EH (cell line): ENCODE measurements around the gene AIG1.
"Not testable (repeated sequence)": the region's sequence is repeated elsewhere in the genome, so short reads cannot be mapped to it uniquely, and the experiment has no call there.

Source experiments
- DNase-seq: peaks from one replicate; pipeline ENCODE4 v3.0.0-alpha.2; 2015; ENCODE audit warnings: low read depth

AIG1 gene

DNA sequence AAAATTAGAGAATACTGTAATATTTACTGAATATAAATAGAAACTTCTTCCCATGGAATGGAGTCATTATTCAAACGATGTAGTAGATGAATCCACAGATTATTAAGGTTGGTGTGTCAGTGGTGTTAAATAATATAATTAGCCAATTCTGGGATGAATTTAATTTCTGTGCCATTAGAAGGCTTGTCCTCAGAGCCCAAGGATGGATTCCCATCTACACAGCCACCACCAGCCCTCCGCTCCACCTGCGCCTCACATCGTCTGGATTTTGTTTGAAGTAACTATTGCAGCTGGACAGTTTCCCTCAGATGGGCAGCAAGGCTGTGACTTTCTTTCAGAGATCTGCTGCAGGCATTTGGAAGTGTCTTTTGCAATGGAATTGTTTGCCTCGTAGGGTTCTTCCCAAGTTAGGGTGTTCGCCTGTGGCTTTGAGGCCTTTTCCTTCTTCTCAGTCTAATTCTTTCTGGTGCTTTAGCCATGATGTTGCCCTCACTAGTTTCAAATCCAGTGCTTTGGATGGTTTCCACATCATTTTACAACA is 104.7 kb downstream of the AIG1 start:
- no peak for DNase-seq

DNA sequence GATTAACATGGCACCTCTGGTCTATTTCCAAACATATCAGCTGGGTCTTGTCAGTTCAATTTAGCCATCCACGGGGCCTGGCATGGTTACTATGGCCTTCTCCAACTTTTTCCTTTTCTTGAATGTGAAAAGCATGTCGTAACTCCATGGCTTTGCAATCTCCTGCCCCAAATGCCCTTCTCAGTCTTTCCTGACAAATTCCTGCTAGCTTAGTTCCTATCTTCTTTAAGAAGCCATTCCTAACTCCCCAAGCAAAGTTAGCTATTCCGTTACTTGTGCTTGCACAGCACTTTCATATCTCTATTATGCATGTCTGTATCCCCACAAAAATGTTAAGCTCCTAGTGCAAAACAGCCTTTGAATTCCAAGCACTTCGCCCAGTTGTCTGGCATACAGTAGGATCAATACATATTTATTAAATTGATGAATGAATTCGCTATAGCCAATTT is 105.6 kb downstream of the AIG1 start:
- no peak for DNase-seq

DNA sequence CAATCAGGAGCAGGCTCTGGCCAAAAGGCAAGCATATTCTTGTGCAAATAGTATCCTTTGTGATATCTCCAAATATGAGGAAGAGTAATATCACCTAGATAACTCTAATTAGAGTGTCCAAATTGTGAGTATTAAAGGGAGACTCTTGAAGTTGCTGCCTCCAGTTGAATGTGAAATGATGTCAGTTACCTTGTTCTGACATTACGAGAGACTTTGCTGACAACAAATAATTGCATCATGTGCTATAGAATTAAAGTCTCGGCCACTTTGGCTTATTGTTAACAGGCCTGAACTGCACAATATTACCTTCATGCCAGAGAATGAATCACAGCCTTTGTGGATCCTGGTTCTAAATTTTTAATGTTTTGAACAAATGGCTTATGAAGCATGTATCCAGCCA is 106.5 kb downstream of the AIG1 start:
- DNase-seq: no peak

DNA sequence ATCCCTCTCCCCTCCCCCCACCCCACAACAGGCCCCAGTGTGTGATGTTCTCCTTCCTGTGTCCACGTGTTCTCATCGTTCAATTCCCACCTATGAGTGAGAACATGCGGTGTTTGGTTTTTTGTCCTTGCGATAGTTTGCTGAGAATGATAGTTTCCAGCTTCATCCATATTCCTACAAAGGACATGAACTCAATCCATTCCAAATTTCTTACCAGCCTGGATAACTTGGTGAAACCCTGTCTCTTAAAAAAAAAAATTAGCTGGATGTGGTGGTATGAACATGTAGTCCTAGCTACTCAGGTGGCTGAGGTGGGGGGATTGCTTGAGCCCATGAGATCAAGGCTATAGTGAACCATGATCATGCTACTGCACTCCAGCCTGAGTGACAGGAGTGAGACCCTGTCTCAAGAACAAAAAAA is 107.7 kb downstream of the AIG1 start:
- DNase-seq: not testable (repeated sequence)

DNA sequence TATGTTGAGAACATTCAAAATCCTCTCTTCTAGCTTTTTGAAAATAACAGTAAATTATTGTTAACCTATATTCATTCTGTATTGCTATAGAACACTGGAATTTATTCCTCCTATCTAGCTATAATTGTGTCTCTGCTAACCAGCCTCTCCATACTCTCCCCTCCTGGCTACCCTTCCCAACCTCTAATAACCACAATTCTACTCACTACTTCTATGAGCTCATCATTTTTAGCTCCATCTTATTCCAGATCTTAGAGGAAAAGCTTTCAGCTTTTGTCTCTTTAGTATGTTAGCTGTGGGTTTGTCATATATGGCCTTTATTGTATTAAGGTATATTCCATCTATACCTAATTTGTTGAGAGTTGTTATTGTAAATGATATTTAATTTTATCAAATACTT is 108.8 kb downstream of the AIG1 start:
- DNase-seq: no peak

DNA sequence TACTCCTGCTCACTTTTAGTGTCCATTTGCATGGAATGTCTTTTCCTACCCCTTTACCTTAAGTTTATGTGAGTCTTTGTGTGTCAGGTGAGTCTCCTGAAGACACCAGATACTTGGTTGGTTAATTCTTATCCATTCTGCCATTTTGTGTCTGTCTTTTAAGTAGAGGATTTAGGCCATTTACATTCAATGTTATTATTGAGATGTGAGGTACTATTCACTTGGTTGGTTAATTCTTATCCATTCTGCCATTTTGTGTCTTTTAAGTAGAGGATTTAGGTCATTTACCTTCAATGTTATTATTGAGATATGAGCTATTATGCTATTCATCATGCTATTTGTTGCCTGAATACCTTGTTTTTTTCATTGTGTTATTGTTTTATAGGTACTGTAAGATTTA is 113.8 kb downstream of the AIG1 start:
- no peak for DNase-seq

DNA sequence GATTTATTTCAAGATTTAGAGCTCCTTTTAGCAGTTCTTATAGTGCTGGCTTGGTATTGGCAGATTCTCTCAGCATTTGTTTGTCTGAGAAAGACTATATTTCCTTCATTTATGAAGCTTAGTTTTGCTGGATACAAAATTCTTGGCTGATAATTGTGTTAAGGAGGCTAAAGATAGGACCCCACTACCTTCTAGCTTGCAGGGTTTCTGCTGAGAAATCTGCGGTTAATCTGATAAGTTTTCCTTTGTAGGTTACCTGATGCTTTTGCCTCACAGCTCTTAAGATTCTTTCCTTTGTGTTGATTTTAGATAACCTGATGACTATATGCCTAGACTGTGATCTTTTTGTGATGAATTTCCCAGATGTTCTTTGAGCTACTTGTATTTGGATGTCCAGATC is 114.3 kb downstream of the AIG1 start:
- DNase-seq: no peak

DNA sequence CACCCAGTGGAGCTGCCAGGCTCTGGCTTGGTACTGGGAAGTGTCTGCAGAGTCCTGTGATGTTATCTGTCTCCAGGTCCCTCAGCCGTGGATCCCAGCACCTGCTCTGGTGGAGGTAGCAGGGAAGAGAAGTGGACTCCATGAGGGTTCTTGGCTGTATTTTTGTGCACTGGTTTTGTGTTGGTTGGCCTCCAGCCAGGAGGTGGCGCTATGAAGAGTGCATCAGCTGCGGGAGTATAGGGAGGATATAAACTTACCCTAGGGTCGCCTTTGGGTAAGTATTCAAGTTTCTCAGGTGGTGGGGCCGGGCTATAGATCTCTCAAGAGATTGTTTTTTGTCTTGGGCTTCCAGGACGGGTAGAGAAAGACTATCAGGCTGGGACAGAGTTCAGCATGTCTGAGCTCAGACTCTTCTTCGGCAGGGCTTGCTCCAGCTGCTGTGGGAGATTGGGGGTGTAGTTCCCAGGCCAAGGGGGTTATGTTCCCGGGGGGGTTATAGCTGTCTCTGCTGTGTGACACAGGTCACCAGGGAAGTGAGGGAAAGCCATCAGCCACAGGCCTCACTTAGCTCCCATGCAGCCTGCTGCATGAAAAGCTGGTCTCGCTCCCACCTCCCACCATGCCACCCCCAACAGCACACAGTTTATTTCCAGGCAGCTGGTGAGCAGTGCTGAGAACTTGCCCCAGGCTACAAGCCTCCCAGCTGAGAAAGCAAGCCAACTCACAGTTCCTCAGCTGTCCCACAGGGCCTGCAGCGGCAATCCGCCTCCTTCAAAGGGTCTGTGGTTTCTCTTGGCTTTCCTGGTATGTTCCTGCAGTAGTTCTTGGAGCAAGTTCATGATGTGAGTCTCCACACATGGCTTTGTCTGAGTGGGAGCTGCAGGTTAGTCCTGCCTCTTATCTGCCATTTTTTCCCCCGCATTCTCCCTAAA is 115.7 kb downstream of the AIG1 start:
- peak; percentile 99 for DNase-seq

DNA sequence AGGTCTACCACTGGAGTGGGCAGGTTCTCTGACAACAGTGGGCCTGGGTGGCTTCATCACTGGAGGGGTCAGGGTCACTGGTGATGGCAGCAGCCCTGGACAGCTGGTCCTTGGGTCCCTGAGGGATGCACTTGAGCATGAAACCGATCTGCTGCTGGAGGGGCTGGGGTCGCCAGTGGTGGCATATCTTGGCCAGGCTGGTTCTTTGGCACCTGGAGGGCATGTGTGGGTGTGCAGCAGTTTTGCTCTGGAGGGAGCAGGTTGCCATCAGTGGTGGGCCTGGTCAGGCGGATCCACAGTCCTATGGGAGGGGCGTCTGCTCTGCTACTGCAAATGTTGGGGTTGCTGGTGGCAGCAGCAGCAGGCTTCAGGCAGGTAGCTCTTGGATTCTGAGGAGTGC is 117.0 kb downstream of the AIG1 start:
- no peak for DNase-seq

DNA sequence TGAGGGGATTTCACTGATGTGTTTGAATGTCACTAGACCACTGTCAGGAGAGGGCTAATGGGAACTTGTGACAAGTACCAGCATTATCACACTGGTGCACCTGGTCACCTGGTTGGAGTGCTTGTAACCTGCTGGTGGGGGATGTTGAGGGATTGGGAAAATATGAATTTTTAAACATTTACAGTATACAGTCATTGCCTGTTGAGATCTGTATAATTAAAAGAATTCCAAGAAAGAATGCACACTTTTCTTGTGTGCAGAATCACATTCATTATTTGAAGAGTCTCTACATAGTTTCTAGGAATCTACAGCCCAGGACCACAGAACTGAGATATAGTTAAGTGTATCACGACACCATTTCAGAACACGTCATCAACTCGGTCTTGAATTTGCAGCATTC is 118.4 kb downstream of the AIG1 start:
- no peak for DNase-seq

DNA sequence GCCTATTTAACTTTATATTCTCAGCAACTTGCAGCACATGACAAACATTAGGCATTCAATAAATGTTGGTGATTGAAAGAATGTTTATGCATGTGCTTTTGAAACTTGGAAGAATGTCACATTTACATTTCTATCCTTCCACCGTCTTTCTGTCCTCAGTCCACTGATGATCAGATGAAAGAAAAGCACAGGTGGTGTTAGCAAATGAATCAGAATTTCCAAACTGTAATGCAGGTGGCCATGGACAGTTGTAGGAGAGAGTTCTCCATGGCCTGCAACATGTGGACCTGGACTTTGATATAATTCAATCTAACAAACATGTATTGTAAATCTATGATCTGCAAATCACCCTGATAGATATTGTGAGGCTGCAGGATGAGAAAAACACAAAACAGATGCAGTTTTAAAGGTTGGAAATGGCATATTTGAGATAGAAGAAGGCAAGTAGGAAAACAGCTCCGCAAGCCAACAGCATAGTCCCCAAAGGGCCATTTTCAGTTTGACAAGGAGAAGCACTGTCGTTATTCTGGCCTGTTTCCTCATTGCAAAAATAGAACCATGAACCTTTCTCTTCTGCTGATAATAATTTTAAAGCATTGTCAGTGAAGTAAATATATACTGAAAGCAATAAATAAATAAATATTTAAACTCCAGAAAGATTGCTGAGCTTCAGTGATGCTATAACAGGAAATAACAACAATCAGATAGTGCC is 119.4 kb downstream of the AIG1 start:
- DNase-seq: no peak

DNA sequence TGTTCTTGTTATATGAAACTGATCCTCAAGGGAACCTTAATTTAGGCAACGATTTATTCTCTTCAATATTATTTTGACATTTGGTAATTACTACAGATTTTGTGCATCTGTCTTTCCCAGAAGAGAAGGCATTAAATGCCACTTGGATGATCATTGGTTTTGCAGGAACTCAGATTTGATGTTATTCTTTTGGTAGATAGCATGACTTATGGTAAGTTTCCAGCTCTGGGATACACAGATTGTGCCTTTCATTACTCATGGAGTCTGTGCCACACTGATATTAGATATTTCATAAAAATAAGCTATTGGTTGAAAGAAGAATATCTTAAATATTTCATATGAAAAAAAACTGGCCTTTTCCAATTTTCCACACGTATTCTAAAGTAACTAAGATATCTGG is 120.1 kb downstream of the AIG1 start:
- peak; percentile 37 for DNase-seq

DNA sequence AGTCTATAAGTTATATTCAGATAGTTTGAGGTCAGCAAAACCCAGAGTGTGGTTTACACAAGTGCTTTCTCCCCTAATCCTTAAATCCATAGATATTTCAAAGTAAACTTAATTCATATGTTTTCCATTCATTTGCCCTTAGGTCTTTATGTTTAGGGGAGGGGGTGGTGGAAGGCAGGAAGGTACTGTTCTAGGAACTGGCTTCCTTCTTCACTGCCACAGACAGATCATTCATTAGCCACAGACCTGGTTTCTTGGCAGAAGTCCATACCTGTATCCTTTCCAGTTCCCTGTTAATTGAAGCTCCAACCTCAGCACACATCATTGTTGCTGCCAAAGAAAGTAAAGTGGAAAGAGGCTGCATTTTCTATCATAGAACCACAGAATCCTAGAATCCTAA is 123.0 kb downstream of the AIG1 start:
- no peak for DNase-seq

DNA sequence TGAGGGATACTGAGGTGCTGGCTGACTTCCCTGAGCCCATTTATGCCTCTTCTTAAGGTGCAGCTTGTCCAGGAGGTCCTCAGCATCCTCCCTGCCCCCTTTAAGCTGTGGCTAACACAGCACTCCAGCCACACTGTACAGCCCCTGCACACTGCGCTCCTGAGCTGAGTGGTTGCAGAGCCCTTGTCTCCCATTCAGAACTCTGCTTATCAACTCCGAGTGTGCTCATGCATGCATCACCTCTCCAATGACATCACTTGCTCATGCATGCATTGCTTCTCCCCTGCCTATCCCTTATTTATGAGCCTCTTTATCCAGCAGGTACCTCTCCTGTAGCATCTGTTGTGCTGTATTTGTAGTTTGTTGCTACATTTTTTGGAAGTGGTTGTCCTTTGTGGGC is 124.6 kb downstream of the AIG1 start:
- no peak for DNase-seq

DNA sequence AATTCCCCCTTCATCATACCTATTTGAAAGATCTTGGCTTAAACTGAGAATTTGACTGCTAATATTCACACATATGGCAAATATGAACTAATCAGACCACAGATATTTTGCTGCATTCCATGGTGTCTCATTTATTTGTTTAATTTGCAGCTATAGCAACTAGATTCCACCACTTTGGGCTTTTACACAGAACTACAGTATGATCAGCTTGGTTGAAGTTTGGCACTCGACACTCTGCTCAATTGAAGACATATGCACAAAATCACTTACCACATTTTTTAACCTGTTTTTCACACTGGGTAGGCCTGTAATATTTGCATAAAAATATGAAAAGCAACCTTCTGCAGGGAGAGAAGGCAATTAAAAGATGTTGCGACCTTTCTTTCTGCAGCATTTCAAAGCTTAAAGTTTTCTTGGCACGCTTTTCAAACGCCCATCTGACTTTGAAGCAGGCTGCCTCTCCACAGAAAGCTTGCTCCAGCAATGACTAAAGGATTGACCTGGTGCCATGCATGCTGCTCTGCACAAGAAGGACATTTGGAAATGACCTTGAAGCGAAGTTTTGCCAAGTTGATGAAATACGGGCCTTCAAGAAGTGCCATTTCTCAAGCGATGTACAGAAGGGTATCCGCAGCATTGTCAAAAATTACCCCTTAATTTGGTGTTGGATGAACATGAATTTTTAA is 126.7 kb downstream of the AIG1 start:
- DNase-seq: peak; percentile 91

DNA sequence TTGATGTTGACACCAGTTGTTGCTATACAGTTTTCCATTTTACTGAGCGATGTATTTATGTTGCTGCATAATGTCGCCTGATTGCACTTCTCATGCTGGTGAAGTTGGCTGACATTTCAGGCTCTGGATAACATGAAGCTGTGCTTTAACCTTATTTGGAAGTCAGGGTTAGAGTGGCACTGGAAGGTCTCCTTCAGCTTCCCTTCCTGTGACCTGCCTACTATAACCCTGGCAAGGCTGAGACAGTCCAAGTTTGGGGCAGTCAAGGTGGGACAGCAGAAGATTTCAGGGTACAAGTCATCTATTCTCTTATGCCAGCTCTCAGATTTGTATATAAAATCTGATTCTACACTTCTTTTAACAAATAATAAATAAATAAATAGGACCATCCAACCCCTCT is 127.6 kb downstream of the AIG1 start:
- DNase-seq: no peak

DNA sequence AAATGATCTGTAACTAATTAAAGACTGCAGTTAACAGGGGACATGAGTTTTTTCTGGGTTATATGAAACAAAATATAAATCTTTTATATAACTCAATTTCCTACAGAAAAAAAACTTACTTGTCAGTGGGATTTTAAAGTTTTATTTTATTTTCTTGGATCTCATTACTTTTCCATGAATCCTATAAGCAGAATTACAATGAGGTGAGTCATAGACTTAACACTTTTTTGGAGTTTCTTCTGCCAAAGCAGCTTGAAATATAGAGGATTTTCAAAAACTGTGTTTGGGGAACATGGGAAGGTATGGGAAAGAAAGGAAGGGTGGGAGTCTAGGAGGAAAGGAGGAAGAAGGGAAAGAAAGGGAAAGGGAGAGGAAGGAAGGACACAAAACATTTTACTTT is 130.7 kb downstream of the AIG1 start:
- DNase-seq: peak; percentile 41

DNA sequence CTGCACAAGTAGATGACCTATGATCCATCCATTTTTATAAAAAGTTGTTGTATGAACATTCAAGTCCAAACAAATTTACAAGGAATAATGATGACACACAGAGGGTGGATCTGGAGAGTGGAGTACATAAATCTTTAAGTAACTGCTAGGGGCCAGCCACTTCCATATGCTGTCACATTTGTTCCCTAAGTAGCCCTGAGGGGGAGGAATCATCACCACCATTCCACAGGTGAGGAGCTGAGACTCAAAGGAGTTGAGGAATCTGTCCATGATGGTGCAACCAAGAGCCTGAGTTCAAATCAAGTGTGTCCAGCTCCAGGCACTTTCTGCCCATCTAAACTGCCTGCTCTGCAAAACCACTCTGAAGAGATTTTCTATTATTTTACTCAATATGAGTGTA is 132.1 kb downstream of the AIG1 start:
- no peak for DNase-seq

DNA sequence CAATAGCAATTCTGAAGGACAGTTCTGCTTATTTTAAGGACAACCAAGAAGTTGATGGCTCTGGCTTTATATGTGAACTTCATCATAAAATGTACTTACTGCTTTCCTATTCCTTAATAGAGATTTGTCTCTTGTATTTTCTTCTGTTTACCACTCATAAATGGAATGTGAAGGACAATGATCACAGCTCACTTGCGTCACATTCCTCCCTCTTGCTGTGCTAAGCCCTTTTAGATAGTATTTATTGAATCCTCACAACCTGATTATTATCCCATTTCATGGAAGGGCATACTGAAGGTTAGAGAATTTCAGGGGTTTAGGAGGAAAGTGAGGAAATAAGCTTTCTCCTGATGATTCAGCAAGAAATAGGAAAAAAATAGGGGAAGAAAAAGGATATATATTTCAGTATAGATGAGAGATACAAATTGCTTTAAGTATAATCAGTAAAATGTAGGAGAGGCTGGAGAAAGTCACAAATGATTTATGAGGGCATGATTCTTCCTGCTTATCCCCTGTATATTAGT is 132.9 kb downstream of the AIG1 start:
- no peak for DNase-seq

DNA sequence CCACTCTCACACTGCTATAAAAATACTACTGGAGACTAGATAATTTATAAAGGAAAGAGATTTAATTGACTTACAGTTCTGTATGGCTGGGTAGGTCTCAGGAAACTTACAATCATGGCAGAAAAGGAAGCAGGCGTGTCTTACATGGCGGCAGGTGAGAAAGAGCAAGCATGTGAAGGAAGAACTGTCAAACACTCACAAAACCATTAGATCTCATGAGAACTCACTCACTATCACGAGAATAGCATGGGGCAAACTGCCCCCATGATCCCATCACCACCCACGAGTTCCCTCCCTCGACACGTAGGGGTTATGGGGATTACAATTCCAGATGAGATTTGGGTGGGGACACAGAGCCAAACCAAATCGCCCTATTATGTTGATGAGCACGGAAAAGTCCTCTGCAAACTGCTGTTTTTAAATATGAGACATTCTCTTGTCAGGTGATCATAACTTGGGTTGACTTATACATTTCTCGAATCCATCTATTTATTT is 133.5 kb downstream of the AIG1 start:
- no peak for DNase-seq

DNA sequence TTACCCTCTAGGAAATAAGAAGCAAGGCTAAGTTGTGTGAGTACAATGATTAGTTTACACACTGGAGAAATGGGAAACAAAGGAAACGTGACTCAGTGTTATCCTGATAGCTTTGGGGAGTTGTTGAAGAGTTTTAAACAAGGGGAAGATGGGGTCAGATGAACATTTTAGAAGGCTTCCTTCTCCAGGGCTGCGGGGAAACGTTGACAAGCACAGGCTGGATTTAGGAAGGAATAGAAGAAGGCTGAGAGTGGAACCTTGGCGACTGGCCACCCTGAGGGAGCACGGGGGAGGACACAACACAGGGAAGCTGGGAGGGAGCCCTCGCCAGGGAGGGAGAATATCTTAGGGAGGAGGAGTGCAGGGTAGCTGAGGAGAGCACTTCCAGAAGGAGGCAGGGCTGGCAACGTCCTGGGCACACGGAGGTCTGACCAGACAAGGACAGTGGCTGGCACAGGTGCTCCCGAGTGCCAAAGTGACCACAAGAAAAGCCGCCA is 134.7 kb downstream of the AIG1 start:
- no peak for DNase-seq
